ENCODE measurements around the gene SPOCK3. TPM values are rescaled to one million over a fixed set of nuclear protein-coding genes. Genes with fewer than 3 reads are reported as not detected.

The SPOCK3 gene
- total RNA-seq, 2 experiments from 2014 or later, result not detected

DNA sequence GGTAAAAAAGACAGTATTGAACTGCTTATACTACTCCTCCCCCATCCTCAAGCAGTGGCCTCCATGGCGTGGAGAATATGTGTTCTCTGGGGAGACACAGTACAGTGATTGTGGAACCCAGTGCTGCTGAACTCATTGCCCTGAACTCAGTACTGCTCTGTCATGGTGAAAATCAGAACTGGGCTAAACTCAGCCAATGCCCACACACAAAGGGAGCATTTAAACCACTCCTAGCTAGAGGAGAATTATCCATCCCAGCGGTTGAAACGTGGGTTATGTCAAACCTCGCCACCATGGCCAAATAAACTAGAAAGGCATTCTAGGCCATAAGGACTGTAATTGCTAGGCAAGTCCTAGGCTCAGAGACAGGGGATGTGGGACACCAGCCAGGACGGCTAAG lies 131.8 kb downstream of the SPOCK3 start:
- Histone ChIP-seq H2AFZ (ENCODE audit: low read length) (no peak overlapping the region), H3K27ac (ENCODE audit: low read depth, low read length, poor library complexity, severe bottlenecking) (no peak overlapping the region), H3K4me3 (ENCODE audit: low read depth, low read length, poor library complexity, severe bottlenecking) (no peak overlapping the region), H4K20me1 (ENCODE audit: insufficient read depth, low read length) (no peaks in the 10 kb centered on the region), H3K9me3 (ENCODE audit: low read length) (no peaks in the 10 kb centered on the region), H3K79me2 (ENCODE audit: insufficient read depth, low read depth, low read length) (no peaks in the 10 kb centered on the region), H3K36me3 (ENCODE audit: insufficient read depth, low read length) (no peaks in the 10 kb centered on the region), H3K4me2 (ENCODE audit: low read length) (no peak overlapping the region), H3K4me1 (ENCODE audit: insufficient read depth, low read length, poor library complexity, severe bottlenecking) (no peaks in the 10 kb centered on the region), H3K9me2 (ENCODE audit: insufficient read depth, low read length) (no peaks in the 10 kb centered on the region)
- intact Hi-C loops (cut with micrococcal nuclease; ENCODE audit: unreplicated experiment), result no loop called here
- TF ChIP-seq, protein P1, sequence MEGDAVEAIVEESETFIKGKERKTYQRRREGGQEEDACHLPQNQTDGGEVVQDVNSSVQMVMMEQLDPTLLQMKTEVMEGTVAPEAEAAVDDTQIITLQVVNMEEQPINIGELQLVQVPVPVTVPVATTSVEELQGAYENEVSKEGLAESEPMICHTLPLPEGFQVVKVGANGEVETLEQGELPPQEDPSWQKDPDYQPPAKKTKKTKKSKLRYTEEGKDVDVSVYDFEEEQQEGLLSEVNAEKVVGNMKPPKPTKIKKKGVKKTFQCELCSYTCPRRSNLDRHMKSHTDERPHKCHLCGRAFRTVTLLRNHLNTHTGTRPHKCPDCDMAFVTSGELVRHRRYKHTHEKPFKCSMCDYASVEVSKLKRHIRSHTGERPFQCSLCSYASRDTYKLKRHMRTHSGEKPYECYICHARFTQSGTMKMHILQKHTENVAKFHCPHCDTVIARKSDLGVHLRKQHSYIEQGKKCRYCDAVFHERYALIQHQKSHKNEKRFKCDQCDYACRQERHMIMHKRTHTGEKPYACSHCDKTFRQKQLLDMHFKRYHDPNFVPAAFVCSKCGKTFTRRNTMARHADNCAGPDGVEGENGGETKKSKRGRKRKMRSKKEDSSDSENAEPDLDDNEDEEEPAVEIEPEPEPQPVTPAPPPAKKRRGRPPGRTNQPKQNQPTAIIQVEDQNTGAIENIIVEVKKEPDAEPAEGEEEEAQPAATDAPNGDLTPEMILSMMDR (conservative IDR thresholded peaks at IDR 0.05; ENCODE audit: low read length), result no peak
- TF ChIP-seq EZH2phosphoT487 (IDR thresholded peaks at IDR 0.05; ENCODE audit: borderline replicate concordance, low read depth, low read length), result no peak
- CTCF ChIA-PET (ENCODE audit: unreplicated experiment), result no interaction called here
- no peak for DNase-seq (ENCODE audit: low spot score)
- no TSS peak for BruUV-seq (replicated peaks)
- POLR2A ChIA-PET, result interaction anchor here (0.6 kb wide), 2 partner anchors 274 to 765 kb away, joined by 3 to 4 read pairs; no protein-coding TSS in a partner anchor

DNA sequence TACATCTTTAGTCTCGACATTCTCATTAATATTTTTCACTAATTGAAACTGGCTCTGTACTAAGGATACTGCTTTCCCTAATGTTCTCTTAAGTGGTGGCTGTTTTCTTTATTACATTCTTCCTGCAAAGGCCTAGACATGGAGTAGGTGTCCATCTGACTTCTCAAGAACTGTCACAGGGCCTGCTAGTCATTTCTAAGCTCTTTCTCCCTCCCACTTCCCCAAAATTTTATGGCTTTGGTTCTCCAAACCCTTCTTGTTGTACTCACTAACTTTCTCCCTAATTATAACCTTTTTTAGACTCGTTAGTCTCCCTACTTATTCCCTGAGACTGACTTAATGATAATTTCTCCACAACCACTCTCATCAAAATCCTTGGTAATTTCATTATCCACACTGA lies 133.3 kb downstream of the SPOCK3 start:
- Histone ChIP-seq H3K4me1 (ENCODE audit: insufficient read depth, low read length, poor library complexity, severe bottlenecking) (no peaks in the 10 kb centered on the region), H3K9me2 (ENCODE audit: insufficient read depth, low read length) (no peaks in the 10 kb centered on the region), H3K9me3 (ENCODE audit: low read length) (no peaks in the 10 kb centered on the region), H4K20me1 (ENCODE audit: insufficient read depth, low read length) (no peaks in the 10 kb centered on the region), H3K27ac (ENCODE audit: low read depth, low read length, poor library complexity, severe bottlenecking) (no peak overlapping the region), H3K36me3 (ENCODE audit: insufficient read depth, low read length) (no peaks in the 10 kb centered on the region), H3K4me3 (ENCODE audit: low read depth, low read length, poor library complexity, severe bottlenecking) (no peak overlapping the region), H3K4me2 (ENCODE audit: low read length) (no peak overlapping the region), H2AFZ (ENCODE audit: low read length) (no peak overlapping the region), H3K79me2 (ENCODE audit: insufficient read depth, low read depth, low read length) (no peaks in the 10 kb centered on the region)
- DNase-seq (ENCODE audit: low spot score), result no peak
- CTCF ChIA-PET (ENCODE audit: unreplicated experiment), result no interaction called here
- POLR2A ChIA-PET, result no interaction called here
- no TSS peak for BruUV-seq (replicated peaks)
- intact Hi-C loops (cut with micrococcal nuclease; ENCODE audit: unreplicated experiment), result no loop called here
- no peak for TF ChIP-seq EZH2phosphoT487 (IDR thresholded peaks at IDR 0.05; ENCODE audit: borderline replicate concordance, low read depth, low read length)
- TF ChIP-seq, protein P1 (conservative IDR thresholded peaks at IDR 0.05; ENCODE audit: low read length), result no peak

DNA sequence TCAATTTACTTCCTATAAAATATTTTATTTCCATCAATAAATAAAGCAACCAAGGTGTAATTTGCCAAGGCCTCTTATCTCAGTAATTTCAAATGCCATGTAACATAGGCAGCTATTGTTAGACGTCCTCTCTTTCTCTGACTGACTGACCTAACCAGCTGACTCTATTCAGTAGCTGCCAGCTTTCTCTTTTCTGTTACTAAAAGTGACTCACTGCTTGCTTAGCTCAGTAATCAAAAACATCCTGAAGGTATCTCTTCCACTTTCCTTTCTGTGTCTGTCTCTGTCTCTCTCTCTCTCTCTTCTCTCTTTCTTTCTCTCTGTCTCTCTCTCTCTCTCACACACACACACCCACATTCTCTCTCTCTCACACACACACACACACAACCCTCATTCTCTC lies 134.2 kb downstream of the SPOCK3 start:
- no peaks in the 10 kb centered on the region for H4K20me1 ChIP-seq (ENCODE audit: insufficient read depth, low read length)
- TF ChIP-seq, protein P1 (conservative IDR thresholded peaks at IDR 0.05; ENCODE audit: low read length), result no peak
- TF ChIP-seq EZH2phosphoT487 (IDR thresholded peaks at IDR 0.05; ENCODE audit: borderline replicate concordance, low read depth, low read length), result no peak
- no peak overlapping the region for H3K4me3 ChIP-seq (ENCODE audit: low read depth, low read length, poor library complexity, severe bottlenecking)

More for the DNA sequence above, 134.2 kb downstream of the SPOCK3 start:
- DNase-seq (ENCODE audit: low spot score), result no peak
- H3K4me1 ChIP-seq (ENCODE audit: insufficient read depth, low read length, poor library complexity, severe bottlenecking), result no peaks in the 10 kb centered on the region
- H3K27ac ChIP-seq (ENCODE audit: low read depth, low read length, poor library complexity, severe bottlenecking), result no peak overlapping the region
- no peak overlapping the region for H3K4me2 ChIP-seq (ENCODE audit: low read length)
- intact Hi-C loops (cut with micrococcal nuclease; ENCODE audit: unreplicated experiment), result no loop called here
- ChIA-PET POLR2A (no interaction called here), CTCF (ENCODE audit: unreplicated experiment) (no interaction called here)
- no peak overlapping the region for H2AFZ ChIP-seq (ENCODE audit: low read length)
- no peaks in the 10 kb centered on the region for H3K79me2 ChIP-seq (ENCODE audit: insufficient read depth, low read depth, low read length)
- no peaks in the 10 kb centered on the region for H3K36me3 ChIP-seq (ENCODE audit: insufficient read depth, low read length)
- no peaks in the 10 kb centered on the region for H3K9me2 ChIP-seq (ENCODE audit: insufficient read depth, low read length)
- BruUV-seq (replicated peaks), result no TSS peak
- H3K9me3 ChIP-seq (ENCODE audit: low read length), result no peaks in the 10 kb centered on the region
